ENCODE measurements around the gene SPX.

SPX gene

DNA sequence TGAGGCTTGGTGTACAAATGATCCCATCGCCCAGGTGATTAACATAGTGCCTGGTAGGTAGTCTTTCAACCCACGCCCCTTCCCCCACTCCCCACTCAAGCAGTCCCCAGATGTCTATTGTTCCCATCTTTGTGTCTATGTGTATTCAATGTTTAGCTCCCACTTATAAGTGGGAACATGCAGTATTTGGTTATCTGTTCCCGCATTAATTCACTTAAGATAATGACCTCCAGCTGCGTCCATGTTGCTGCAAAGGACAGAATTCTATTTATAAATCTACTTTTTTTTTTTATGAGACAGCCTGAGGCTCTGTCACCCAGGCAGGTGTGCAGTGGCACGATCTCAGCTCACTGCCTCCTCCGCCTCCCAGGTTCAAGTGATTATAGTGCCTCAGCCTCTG, 15.7 kb downstream of the SPX start:
- no peak for DNase-seq

DNA sequence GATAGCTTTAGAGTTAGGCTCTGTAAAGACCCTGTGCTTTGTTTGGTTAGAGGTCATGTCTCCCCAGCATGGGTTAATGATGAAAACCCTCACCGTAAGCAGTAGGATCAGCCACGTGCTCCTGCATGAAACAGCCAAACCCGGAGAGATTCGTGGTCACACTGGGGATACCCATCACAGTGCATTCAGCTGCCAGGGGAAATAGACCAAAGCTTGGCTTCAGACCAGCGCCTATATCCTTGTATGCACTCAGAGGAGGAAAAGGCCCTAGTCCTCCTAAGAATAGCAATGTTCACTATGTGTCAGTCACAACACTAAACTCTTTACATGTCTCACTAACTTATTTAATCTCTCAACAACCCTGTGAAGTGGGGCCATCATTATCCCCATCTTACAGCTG, 16.3 kb downstream of the SPX start:
- no peak for DNase-seq

DNA sequence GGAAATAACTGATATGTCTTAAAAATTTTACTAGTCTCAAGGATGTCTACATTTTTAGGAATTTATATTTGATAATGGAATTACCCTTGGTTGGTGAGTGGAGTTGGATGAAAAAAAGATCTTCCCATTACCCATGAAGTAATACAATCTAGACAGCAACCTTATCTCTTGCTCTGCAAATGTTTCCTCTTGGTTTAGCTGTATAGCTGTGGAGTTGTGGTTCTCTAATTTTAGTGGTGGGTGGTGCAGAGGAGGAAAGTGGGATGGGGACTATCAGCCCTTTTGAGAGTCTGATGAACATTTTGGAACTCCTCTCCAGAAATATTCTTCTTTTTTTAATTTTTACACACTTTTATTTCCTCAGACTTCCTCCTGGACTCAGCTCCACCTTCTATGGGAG, 17.1 kb downstream of the SPX start:
- no peak for DNase-seq

DNA sequence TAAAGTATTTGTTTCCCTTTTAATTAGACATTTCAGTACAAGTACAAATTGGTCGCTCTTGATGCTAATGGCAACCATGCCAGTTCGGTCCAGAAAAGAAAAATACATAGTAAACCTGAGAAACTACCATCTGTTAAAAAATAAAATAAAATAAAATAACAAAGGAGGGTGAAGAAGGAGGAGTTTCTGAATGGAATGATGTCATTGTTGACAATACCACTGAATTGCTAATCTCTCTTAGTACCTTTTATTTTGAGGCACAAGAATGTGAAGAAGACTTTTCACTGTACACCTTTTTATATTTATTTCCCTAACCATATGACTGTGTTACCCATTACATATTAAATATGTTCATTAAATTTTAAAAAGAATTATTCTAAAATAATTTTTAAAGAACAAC, 19.5 kb downstream of the SPX start:
- DNase-seq, result no peak

GRCh38 chr12:21546716-21547115, 20.6 kb downstream of the SPX start:
- no peak for DNase-seq

DNA sequence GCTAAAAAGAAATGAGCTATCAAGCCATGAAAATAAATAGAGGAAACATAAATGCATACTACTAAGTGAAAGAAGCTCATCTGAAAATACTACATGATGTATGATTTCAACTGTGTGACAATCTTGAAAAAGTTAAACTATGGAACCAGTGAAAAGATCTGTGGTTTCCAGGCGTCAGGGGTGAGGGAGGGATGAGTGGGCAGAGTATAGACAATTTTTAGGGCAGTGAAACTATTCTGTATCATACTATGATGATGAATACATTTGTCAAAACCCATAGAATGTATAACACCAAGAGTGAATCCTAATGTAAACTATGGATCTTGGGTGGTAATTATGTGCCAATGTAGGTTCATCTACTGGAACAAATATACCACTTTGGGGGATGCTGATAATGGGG, 21.3 kb downstream of the SPX start:
- DNase-seq, result no peak

DNA sequence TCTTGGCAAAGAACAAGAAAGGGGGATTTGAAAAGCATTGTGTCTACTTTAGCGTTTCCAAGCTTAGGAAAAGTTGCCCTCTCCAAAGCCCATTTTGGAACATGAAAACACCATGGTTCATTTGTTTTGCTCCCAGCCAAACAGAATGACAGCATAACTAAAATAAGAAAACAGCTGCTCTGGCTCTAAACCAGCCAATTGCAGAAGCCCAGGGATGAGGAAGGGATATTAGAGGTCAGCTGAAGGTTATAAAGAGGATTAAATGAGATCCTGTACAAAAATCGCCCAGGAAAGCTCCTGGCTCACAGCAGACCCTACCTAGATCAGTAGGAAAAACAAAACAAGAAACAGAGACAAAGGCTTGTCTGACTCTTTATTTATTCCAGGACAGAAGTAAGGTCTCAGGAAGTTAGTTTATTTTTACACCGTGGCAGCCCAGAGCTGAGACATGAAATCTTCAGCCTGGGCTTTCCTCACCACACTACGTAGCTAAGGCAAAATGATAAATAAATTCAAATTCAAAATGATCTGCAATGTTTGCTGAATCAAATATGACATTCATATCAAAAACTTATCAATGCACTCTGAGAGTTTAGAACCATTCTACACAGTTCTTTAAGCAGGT, 25.9 kb downstream of the SPX start:
- no peak for DNase-seq

- no peak for DNase-seq
Measured at GRCh38 chr12:21552635-21553328, 26.7 kb downstream of the SPX start.

GRCh38 chr12:21553329-21553675, 27.2 kb downstream of the SPX start:
- no peak for DNase-seq

DNA sequence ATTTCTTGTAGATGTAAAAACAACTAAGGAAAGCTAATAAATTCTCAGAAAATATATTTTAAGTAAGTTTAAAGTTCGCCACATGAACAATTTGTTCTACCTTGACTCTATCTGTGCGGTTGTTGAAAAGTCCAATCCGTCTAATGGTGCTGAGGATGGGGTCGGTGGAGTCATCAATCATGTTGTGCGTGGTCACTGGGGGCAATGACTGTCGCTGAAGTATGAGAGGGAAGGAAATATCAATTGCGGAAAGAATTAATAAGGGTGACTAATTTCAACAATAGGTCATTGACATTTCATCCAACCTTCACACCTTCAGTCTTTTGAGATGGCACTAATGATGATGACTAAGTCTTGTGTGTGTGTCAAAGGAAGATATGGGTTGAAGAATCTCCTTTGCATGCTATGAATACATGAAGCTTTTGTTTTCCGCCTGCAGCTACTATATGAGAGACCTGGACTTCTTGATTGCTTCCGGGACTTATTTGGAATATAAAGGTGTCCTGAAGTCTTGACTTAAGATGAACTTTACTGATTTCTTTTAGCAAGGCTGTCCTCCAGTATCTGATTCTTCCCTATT, 32.1 kb downstream of the SPX start:
- DNase-seq, result no peak

- DNase-seq, result no peak
Measured at GRCh38 chr12:21559855-21560569, 33.9 kb downstream of the SPX start.

DNA sequence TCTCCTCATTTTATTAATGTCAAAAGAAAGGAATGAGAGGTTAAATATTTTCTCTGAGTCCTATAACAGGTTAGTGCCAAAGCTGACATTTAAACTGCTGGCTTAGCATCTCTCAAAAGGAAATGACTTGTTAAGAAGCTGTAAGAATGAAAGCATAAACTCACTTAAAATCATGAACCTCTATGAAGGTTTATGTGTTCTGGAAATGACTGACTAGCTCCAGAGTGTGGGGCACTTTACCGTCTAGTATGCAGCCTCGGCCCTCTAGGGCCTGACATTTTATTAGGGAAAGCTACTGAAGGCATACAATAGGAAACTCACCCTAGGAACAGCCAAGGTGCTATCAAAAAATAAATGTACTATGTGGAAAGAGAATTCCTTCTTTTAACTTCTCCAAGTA, 35.1 kb downstream of the SPX start:
- no peak for DNase-seq

DNA sequence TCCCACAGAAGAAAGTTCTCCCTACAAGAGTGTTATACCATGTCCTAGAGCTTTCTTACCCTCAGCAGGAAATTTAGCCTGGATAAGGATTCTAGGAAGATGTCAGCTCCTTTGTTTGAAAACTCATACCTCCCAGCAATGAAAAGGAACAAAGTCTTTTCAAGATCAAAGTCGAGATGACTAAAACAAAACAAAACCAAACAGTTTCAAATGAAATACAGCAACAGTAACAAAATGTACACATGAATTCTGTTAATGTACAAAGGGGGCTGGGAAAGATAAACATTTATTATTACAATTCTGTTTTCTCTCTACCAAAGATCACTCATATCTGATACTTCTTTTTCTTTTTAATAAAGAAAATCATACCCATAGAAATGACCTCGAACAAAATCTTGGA, 36.8 kb downstream of the SPX start:
- DNase-seq, result no peak

GRCh38 chr12:21566223-21566906, 40.3 kb downstream of the SPX start:
- no peak for DNase-seq

GRCh38 chr12:21566907-21567394, 40.9 kb downstream of the SPX start:
- DNase-seq, result no peak

- DNase-seq, result no peak
Measured at GRCh38 chr12:21568115-21568514, 42.0 kb downstream of the SPX start.

- DNase-seq, result no peak
Measured at GRCh38 chr12:21571046-21571445, 45.0 kb downstream of the SPX start.

- no peak for DNase-seq
Measured at GRCh38 chr12:21573733-21574358, 47.8 kb downstream of the SPX start.

DNA sequence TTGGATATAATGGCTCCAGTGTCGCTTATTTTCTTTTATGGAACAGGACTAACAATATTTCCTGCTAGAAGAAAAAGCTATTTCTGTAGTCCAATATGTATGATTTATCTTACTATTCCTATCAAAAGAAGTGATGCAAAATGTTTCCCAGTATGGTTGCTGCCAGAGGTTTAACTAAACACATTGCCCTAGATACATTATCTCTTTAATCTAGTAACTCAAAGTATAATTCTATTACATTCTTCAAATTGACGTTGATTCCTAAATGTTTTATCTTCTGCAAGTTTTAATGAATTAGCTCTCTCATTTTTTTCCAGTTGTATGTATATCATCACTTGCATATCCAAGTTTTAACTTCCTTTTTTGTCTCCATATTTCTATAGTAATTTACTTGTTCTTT, 50.3 kb downstream of the SPX start:
- no peak for DNase-seq

DNA sequence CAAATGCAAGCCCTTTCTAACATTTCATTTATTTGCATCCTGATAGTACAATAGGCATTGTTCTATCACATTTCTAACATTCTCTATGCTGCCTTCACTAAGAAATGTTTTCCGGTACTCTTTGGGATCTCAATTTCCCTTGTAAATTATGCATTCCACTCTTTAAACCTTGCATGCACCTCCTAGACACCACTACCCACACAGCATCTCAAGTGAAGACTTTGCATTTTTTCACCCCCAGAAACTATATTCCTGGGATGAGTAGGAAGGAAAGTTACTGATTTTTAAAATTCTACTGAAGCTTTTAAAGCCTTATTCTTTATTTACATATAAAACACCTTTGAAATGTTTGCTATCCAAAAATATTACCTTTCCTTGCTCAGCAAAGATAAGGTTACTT, 51.4 kb downstream of the SPX start:
- DNase-seq, result no peak

- DNase-seq, result no peak
Measured at GRCh38 chr12:21580748-21581516, 54.8 kb downstream of the SPX start.

All from activated gamma-delta T cell treated with Interleukin-2 at 50 U/mL for 16 hours (primary cell).